CD4-positive, alpha-beta T cell treated with Interleukin-17A for 4 hours (primary cell): ENCODE data around the gene ENTPD6.
"Not testable (repeated sequence)": the region's sequence is repeated elsewhere in the genome, so short reads cannot be mapped to it uniquely, and the experiment has no call there.

Experiments used
- DNase-seq: peaks from one replicate; pipeline ENCODE4 v3.0.0-alpha.2; 2020; ENCODE audit warnings: mixed read lengths

Gene ENTPD6

DNA sequence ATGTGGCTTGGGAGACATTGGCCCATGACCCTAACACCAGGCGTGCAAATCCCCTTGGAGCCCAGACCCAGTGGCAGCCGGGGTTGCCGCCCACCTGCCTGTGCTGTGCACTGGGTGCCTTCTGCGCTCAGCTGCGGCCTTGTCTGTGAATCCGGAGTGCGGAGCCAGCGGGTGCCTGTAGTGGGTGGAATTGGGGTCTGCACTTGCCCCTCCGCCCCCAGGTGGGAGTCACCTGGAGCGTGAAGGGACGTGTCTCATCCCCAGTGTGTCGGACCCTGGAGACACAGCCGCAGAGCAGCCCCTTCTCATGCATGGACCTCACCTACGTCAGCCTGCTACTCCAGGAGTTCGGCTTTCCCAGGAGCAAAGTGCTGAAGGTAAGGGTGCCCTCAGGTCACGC is 29.4 kb downstream of the ENTPD6 start:
- DNase-seq = no peak

DNA sequence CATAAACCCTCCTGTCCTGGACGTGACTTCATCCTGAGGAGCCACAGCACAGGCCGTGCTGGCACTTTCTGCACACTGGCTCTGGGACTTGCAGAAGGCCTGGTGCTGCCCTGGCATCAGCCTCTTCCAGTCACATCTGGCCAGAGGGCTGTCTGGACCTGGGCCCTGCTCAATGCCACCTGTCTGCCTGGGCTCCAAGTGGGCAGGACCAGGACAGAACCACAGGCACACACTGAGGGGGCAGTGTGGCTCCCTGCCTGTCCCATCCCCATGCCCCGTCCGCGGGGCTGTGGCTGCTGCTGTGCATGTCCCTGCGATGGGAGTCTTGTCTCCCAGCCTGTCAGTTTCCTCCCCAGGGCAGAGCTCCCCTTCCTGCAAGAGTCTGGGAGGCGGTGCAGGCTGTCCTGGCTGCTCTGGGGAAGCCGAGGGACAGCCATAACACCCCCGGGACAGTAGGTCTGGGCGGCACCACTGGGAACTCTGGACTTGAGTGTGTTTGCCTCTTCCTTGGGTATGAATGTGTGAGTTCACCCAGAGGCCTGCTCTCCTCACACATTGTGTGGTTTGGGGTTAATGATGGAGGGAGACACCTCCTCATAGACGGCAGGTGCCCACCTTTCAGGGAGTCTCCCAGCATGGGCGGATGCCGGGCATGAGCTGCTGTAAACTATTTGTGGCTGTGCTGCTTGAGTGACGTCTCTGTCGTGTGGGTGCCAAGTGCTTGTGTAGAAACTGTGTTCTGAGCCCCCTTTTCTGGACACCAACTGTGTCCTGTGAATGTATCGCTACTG is 30.3 kb downstream of the ENTPD6 start:
- no peak for DNase-seq

DNA sequence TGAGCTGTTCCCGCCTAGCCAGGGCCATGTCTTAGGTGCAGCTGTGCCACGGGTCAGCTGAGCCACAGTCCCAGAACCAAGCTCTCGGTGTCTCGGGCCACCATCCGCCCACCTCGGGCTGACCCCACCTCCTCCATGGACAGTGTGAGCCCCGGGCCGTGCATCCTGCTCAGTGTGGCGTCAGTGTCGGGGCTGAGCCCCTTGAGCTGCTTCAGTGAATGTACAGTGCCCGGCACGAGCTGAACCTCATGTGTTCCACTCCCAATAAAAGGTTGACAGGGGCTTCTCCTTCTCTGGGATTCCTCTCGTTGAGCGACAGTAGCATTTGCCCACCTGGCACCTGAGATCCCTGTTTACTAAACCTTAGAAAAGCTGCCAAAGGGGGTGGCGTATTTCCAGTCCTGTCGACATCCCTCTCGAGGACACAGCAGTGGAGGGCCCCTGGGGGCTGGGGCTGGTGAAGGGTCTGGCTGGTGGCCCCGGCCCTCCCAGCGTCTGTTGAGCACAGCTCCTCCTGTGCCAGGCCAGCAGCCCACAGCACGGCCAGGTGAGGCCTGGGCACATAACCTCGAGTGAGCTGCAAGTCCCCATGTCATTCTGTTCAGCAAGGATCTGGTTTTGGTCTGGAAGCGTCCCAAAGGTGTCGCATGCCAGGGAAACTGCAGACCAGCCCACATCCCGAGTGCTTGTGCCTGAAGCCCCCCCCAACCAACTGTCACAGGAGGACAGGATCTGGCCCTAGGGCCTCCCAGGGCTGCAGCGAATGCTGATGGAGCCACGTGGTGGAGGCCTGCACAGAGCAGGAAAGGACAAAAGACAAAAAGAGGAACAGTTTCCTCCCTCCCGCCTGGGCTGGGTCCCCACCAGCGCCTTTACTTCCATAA is 31.2 kb downstream of the ENTPD6 start:
- no peak for DNase-seq

DNA sequence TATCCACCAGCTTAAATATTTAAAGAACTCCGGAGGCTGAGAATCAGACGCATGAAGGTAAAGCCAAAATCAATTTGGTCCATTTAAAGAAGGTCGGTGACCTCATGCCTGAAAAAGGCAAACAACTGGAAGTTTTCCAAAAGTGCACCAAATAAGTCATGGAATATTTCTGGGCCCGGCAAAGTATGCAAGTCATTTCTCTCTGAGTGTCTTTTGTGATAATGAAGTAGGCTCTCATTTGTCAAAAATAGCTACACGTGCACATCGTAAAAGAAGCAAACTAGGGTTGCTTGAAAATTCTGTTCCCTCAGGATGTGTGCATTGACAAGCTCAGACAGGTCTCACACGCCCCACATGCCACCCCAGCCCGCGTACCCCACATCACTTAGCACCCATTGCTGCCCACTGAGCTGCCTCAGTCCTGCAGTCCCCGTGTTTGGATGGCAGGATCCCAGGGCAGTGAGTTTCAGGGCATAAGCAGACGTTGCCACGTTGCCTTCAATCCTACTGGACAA is 31.9 kb downstream of the ENTPD6 start:
- DNase-seq = no peak

DNA sequence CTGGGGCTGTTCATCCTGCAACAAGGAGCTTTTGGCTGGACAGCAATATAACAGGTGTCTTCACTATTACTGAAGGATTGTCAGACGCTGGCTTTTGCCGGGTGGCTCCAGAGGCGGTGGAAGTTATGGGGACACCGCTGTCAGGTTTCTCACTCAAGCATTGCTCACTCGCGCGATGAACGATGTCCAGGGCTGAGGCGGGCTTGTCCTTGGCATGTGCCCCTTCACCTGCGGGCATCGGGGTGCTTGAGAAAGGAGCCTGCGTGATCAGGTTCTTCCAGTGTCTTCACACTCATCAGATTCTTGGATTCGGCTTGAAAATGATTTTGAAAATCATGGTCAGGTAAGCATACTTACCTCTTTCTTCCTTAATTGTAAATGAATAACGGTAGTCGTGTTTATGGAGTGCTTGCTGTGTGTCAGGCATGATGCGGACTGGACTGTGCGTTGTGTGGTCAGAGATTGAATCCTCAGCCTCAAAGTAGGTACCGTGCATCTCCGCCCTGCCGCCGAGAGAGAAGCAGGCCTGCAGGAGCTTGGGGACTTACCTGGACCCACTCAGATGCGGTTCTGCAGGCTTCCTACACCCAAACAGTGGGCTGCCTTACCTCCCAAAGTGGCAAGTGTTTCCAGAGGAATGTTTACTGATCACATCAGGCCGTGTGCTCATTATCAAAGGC is 34.1 kb downstream of the ENTPD6 start:
- DNase-seq = no peak

DNA sequence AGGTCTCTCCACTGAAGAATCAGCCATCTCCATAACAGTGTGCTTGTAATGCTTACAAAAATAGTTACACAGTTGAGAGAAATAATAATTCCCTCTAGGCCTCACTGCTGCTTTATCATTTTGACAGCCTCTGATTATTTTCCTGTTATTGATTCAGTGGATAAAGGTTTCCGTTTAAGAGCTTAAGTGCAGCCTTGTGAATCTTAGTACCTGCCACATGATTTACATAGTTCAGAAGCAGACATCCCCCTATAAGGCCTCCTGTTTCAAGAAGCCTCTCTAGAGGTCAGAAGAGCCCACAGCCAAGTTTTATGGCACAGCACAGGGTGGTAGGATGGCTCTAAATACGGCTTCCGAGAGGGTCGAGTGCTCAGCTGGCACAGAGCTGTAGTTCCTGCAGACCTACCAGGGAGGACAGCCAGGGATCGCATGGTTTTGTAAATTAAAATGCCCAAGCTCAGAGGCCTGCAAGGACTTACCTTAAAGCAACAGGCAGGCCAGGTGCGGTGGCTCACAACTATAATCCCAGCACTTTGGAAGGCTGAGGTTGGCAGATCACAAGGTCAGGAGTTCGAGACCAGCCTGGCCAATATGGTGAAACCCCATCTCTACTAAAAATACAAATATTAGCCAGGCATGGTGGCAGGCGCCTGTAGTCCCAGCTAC is 34.8 kb downstream of the ENTPD6 start:
- DNase-seq = no peak

DNA sequence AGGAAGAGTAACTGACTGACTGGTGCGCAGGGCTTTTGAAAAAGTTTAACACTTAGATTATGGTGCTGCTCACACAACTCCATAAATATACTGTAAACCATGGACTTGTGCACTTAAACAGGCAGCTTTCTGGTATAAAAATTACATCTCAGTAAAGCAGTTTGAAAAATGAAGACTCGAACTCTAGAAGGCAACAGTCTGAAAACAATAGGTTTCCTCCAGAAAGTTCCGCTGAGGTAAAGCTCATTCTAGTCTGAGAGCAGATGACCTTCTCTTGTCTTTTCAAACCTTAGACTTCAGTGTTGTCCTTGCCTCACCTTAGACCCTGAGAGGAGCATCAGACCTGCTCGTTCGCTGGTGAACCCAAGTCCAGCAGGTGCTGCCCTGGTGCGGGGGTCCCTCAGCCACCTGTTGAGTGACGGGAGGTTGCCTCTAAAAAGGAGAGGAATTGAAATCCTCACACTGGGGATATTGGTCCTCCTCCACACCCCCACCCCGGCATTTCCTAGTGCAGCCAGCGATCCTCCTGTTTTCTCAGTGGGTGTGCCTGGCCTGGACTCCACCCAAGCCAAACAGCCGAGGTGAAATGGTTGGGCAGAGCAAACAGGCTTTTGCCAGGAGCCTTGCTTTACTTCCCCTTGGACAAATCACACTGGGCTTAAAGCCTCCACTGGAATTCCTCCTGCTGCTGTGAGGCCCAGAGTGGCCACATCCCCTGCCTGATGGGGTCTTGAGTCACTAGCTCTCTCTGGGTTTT is 37.7 kb downstream of the ENTPD6 start:
- no peak for DNase-seq

DNA sequence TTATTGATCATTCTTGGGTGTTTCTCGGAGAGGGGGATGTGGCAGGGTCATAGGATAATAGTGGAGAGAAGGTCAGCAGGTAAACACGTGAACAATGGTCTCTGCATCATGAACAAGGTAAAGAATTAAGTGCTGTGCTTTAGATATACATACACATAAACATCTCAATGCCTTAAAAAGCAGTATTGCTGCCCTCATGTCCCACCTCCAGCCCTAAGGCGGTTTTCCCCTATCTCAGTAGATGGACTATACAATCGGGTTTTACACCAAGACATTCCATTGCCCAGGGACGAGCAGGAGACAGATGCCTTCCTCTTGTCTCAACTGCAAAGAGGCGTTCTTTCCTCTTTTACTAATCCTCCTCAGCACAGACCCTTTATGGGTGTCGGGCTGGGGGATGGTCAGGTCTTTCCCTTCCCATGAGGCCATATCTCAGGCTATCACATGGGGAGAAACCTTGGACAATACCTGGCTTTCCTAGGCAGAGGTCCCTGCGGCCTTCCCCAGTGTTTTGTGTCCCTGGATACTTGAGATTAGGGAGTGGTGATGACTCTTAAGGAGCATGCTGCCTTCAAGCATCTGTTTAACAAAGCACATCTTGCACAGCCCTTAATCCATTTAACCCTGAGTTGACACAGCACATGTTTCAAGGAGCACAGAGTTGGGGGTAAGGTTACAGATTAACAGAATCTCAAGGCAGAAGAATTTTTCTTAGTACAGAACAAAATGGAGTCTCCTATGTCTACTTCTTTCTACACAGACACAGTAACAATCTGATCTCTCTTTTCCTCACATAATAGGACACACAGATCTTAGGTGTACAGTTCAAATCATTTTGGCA is 38.7 kb downstream of the ENTPD6 start:
- DNase-seq = not testable (repeated sequence)

DNA sequence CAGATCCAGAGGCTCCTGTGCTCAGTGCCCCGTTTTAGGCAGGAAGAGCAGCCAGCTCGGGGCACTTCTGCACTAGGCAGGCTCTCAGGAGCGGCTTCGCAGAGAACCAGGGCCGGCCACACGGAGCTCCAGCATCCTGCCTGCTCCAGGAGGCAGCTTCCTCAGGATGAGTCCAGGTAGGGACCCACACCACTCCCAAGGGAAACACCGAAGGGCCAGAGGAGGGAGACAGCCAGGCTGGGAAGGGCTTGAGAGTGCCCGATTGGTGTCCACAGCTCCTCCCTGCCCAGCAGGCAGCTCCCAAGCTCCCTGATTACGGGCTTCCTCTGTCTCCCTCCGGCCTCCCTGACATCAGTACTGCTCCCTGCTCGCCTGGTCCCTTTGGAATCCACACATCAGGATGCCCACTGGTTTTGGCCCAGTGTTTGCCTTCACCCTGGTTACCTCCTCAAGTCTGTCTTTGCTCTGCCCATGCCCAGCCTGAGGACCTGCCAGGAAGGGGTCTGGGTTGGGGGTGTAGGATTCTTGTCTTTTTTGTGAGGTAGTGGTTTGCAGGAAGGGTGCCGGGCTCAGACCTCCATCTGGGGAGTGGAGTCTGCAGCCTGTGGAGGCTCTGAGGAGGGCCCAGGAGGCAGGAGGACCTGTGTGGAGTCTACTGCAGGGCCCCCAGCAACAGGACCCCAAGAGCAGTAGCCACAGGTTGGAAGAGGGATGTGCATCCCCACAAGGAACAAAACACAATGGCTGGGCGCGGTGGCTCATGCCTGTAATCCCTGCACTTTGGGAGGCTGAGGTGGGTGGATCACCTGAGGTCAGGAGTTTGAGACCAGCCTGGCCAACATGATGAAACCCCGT is 41.2 kb downstream of the ENTPD6 start:
- DNase-seq = no peak

DNA sequence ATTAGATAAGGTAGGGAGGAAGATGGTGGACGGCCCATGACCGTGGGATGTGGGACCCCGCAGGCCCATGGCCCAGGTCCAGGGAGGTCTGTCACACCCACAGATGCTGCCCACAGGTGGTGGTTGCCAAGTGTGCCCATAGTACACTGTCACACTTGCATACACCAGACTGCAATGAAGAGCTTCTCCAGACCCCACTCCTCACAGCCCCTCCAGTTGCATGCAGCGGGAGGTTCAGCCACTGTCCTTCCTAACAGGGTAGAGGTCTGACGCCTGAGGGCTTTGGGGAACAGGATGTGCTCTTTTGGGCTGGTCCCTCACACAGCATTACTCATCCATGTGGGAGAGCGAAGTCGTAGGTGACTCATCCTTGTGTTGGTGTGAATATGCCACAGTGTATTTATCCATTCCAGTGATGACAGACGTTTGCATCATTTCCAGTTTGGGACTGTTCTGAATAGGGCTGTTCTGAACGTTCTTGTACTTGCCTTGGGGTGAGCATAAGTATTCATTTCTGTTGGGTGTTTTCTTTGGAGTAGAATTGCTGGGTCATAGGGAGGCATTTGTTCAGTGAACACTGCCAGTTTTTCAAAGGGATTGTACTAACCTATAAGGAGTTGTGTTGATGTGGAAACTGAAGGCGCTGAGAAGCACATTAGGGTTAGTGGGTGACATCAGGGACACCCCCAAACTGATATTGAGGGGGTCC is 42.3 kb downstream of the ENTPD6 start:
- peak; percentile 37 for DNase-seq

DNA sequence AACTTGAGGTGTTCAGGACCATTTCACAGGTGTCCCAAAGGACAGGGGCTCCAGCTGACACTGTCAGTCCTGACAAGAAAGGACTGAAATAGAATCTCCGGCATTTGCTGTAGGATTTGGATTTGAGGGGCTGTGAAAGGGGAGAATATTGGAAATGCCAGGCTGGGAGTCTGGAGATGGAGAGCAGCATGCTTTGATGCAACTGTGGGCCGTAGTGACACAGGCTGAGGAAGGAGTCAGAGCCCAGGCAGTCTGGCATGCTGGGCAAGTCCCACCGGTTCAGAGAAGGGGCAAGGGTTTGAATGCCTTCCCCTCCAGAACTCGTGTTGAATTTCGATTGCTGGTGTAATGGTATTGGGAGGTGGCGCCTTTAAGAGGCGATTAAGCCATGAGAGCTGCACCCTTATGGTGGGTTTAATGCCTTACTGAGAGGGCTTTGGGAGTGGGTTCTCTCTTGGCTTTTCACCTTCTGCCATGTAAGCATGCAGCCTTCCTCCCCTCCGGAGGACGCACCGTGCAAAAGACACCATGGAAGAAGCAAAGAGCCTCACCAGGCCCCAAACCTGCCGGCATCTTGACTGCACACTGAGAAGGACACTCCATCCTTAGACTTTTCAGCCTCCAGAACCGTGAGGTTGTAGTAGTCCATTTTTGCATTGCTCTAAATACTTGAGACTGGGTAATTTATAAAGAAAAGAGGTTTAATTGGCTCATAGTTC is 43.0 kb downstream of the ENTPD6 start:
- DNase-seq = no peak

DNA sequence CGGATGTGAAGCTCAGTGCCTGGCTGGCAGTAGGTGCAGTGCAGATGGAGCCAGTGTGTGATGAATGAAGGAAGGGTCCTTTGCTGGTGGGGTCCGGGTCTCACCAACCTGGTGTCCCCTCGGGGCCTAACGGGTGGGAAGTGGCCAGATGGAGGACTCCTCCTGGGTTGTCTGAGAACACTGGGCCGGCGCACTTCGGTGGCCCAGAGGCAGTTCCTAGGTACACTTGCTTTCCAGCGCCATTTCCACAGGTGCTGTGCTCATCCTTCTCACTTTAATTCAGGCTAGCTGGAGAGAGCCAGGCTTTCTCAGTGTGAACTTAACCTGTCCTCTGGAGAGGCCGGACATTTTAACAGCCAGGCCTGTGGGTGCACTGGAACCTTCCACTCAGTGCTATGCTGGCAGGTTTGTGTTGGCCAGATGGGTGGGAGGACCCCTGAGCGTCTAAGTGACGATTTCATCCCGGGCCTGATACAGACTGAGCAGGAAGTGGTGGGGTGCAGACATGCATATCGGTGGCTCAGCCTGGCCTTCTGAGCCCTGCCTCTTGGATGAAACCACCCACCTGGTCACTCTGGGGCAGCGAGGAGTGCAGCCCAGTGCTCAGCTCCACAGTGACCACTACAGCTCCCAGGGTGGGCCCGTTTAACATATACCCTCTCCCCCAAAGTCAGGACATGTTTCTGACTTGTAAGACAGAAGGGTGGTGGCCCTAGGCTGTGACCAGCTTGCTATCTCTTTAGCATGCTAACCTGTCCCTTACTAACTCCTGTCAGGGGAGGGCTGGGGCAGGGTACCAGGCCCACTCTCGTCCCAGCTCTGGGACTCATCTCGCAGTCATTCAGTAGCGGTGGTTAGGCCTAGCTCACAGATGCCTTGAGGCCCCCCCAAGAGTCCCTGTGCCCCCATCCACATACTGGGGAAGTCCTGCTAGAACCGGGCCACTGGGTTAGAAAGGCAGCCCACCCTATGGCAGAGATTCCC is 44.2 kb downstream of the ENTPD6 start:
- DNase-seq = no peak

DNA sequence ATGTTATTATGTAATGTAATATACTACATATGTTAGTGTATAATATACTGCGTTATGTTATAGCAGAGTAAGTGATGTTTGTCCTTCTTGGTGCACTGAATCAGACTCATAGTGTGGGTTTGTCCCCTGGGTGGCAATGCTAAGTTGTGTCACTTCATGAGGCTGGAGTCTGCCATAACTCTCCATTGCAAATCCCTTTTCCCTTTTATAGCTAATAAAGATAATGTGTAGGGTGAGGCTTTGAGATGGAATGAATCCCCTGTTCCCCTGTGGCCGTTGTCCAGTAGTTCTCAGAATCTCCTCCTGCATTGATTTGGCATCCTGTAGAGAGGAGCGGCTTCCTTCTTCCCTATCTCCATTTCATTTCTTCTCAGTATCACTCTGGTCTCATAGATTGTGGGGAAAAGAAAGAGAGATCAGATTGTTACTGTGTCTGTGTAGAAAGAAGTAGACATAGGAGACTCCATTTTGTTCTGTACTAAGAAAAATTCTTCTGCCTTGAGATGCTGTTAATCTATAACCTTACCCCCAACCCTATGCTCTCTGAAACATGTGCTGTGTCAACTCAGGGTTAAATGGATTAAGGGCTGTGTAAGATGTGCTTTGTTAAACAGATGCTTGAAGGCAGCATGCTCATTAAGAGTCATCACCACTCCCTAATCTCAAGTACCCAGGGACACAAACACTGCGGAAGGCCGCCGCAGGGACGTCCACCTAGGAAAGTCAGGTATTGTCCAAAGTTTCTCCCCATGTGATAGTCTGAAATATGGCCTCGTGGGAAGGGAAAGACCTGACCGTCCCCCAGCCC is 45.5 kb downstream of the ENTPD6 start:
- DNase-seq = not testable (repeated sequence)

DNA sequence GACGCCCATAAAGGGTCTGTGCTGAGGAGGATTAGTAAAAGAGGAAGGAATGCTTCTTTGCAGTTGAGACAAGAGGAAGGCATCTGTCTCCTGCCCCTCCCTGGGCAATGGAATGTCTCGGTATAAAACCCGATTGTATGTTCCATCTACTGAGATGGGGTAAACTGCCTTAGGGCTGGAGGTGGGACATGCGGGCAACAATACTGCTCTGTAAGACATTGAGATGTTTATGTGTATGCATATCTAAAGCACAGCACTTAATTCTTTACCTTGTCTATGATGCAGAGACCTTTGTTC is 46.1 kb downstream of the ENTPD6 start:
- not testable (repeated sequence) for DNase-seq

DNA sequence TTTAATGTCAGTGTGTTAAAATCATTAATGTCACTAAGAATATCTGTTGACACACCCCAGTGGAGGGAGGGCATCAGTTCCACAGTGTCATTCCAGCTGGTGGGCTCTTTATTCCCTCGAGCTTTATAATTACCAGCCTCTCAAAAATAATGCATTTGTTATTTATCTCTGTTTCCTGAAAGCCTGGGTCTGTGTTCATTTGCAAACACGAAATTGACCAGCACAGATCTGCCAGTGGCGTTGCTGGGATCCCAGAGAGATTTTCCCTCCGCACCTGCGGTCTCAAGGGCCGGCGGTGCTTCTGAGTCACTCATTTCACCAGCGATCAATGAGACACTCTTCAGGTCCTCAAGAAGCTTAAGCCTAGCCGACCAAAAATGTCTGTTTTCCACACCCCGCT is 46.7 kb downstream of the ENTPD6 start:
- no peak for DNase-seq

DNA sequence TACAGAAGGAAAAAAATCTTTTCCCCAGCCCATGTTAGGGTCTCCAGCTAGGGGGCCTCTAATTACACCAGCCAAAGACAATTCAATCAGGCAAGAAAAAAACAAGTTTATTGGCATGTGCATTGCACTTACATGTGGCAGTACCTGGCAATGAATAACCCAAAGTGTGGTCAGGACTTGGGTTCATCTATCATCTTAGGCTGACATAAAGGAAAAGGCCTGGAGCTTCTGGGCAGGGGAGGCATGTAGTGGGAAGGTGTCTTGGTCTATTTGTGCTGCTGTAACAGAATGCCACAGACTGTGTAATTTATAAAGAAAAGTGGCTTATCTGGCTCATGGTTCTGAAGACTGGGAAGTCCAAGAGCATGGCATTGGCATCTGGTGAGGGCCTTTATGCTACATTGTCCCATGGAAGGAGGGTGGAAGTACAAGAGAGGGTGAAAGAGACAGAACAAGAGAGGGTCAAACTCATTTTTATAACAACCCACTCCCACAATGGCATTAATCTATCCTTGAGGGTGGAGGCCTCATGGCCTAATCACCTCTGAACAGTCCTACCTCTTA is 48.0 kb downstream of the ENTPD6 start:
- no peak for DNase-seq
